22Rv1 (cell line): ENCODE results near the gene CLSTN2.
A peak's percentile ranks its signal among the peaks of the same experiment; 100 is the strongest.

Source experiments
- H3K27ac ChIP-seq: fragments of 450-650 bp; 2 replicates; pipeline ENCODE4 v1.5.1; 2017
- ZFX ChIP-seq: fragments of 450-650 bp; IDR thresholded peaks from 2 replicates; pipeline ENCODE4 v1.6.1; 2017; ENCODE audit warnings: antibody characterized with exemption, borderline replicate concordance
- TF ChIP-seq, protein P1 (sequence below): fragments of 450-650 bp; IDR thresholded peaks from 2 replicates; pipeline ENCODE4 v1.5.1; 2017; ENCODE audit warnings: mild to moderate bottlenecking

CLSTN2 gene

GRCh38 chr3:140051019-140051957 is 116.3 kb downstream of the CLSTN2 start:
- no peak for TF ChIP-seq ZFX
- TF ChIP-seq, protein P1, sequence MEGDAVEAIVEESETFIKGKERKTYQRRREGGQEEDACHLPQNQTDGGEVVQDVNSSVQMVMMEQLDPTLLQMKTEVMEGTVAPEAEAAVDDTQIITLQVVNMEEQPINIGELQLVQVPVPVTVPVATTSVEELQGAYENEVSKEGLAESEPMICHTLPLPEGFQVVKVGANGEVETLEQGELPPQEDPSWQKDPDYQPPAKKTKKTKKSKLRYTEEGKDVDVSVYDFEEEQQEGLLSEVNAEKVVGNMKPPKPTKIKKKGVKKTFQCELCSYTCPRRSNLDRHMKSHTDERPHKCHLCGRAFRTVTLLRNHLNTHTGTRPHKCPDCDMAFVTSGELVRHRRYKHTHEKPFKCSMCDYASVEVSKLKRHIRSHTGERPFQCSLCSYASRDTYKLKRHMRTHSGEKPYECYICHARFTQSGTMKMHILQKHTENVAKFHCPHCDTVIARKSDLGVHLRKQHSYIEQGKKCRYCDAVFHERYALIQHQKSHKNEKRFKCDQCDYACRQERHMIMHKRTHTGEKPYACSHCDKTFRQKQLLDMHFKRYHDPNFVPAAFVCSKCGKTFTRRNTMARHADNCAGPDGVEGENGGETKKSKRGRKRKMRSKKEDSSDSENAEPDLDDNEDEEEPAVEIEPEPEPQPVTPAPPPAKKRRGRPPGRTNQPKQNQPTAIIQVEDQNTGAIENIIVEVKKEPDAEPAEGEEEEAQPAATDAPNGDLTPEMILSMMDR, result peak; percentile 80
- no peak overlapping the region for H3K27ac ChIP-seq

- H3K27ac ChIP-seq, result no peak overlapping the region
- TF ChIP-seq ZFX, result no peak
- TF ChIP-seq, protein P1, result no peak
Observed at GRCh38 chr3:140052771-140053702, 118.1 kb downstream of the CLSTN2 start.

DNA sequence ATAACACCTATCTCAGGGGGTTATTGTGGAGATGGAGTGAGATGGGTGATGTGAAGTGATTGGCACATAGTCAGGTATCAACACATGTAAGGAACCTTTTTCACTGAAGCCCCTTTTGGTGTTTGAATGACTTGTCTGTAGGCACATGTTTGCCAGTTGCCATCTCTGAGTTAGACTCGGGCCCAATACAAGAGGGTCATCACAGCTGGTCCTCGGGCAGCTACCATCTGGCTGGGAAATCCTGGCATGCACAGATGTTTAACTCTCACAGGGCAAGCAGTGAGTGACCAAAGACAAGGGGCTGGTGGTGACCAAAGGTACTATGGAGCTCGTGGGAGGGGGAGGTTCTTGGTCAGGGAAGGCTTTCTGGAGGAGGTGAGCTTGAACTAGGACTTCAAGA is 118.8 kb downstream of the CLSTN2 start:
- no peak overlapping the region for H3K27ac ChIP-seq
- TF ChIP-seq ZFX, result no peak
- TF ChIP-seq, protein P1, result no peak

GRCh38 chr3:140055092-140055791 is 120.3 kb downstream of the CLSTN2 start:
- H3K27ac ChIP-seq, result no peak overlapping the region
- TF ChIP-seq, protein P1, result no peak
- no peak for TF ChIP-seq ZFX

- H3K27ac ChIP-seq, result no peak overlapping the region
- TF ChIP-seq, protein P1, result no peak
- TF ChIP-seq ZFX, result no peak
Observed at GRCh38 chr3:140056047-140056446, 121.1 kb downstream of the CLSTN2 start.

DNA sequence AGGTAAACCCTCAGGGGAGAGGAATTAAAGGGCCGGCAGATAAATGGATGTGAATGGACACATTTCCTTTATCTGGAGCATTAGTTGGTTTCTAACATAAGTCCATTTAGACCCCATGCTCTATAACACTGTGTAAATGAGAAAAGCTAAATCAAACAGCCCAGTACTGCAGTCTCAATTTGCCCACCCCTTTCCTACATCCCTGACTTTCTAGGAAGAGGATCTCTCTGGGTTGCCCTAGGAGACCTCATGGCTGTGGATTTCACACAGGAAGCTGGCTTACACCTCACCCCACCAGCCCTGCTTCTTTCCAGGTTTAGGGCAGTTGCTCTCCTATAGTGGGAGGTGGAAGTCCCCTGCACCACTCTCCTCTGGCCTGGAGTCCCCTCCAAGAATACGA is 126.2 kb downstream of the CLSTN2 start:
- H3K27ac ChIP-seq, result no peak overlapping the region
- TF ChIP-seq, protein P1, result no peak
- TF ChIP-seq ZFX, result no peak
